GM12801 (cell line): ENCODE measurements around the gene BPTF.

Experiments used
- CTCF ChIP-seq: IDR thresholded peaks from one replicate; pipeline ENCODE4 v1.5.1; 2011; ENCODE audit warnings: control low read depth; ENCODE audit not compliant: insufficient read length; ENCODE audit errors: extremely low read depth

BPTF gene

GRCh38 chr17:67974185-67974584 is 148.9 kb downstream of the BPTF start:
- TF ChIP-seq CTCF: no peak

GRCh38 chr17:67974598-67975066 is 149.3 kb downstream of the BPTF start:
- no peak for TF ChIP-seq CTCF

GRCh38 chr17:67980456-67980855 is 155.2 kb downstream of the BPTF start:
- no peak for TF ChIP-seq CTCF

GRCh38 chr17:67982034-67982640 is 156.8 kb downstream of the BPTF start:
- TF ChIP-seq CTCF: no peak

GRCh38 chr17:67982686-67983382 is 157.5 kb downstream of the BPTF start:
- TF ChIP-seq CTCF: no peak

GRCh38 chr17:67983383-67983688 is 158.0 kb downstream of the BPTF start:
- TF ChIP-seq CTCF: no peak

GRCh38 chr17:67990909-67991308 is 165.6 kb downstream of the BPTF start:
- no peak for TF ChIP-seq CTCF
